GM19099 (cell line): ENCODE measurements around the gene CDH13.

Experiments used
- POLR2A ChIP-seq: IDR thresholded peaks from 3 replicates; pipeline ENCODE4 v1.6.1; 2011; ENCODE audit warnings: low read depth; ENCODE audit not compliant: insufficient read length; ENCODE audit errors: extremely low read depth

Gene CDH13

DNA sequence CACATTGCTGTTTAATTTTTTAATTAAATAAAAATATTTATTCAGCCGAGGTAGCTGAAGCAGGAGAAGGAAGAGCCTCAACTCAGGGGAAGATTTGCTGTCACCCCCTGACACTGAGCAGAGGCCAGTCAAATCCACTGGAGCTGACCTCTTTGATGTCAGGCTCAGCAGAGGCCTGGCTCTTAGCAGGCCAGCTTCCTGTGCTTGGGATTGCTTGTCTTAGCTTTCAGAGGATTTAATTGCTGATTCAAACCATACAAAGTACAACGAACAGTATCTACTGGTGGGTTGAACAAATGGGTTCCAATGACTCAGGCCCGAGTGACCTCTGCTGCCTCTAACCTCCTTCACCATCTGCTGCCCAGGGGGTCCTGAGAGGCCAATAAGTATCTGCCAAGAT is 764.0 kb downstream of the CDH13 start:
- TF ChIP-seq POLR2A: no peak

DNA sequence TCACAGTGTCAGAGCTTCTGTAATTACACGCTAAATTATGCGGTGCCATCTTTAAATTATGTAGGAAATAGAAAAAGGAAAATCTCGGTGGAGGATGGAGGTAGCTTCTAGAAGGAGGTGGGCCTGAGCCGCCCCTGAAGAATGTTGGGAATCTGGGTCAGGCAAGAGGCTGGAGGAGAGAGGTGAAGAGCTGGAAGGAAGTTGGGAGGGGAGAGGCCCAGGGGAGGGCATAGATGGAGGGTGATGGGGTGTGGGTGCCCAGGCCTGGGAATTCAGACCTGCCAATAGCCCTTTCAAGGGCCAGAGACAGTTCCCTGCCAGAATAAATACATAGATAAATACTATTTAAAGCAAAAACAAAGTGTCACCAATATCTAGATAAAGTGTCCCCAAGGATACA is 766.0 kb downstream of the CDH13 start:
- no peak for TF ChIP-seq POLR2A

DNA sequence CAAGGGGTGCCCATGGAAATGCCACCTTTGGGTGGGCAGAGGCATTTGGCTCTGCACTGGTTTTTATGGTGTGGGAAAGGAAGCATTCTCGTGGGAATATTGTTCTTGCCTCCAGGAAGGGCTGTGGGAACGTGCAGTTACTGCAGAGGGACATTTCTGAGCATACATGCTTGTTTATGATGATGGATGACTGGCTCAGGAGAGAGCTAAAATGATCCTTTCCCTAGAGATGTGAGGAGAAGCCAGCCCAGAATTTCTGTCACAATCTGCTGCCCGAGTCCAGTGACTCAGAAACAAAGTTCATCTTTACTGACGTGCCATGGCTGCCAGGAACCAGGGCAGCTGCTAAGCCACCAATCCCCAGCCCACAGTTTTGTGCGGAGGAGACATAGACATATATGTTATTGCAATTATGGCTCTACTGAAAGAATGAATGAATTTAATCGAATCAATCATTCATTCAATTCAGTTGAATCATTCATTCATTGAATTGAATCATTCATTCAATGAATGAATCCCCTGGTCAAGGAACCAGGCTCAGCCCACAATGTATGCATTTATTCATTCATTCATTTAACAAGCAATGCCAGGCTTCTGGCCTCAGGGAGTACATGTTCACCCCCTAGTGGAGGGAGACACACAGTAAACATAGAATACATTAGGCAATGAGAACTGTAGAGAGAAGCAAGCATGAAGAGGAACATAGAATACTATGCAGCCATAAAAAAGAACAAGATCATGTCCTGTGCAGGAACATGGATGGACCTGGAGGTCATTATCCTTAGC is 766.6 kb downstream of the CDH13 start:
- TF ChIP-seq POLR2A: no peak

DNA sequence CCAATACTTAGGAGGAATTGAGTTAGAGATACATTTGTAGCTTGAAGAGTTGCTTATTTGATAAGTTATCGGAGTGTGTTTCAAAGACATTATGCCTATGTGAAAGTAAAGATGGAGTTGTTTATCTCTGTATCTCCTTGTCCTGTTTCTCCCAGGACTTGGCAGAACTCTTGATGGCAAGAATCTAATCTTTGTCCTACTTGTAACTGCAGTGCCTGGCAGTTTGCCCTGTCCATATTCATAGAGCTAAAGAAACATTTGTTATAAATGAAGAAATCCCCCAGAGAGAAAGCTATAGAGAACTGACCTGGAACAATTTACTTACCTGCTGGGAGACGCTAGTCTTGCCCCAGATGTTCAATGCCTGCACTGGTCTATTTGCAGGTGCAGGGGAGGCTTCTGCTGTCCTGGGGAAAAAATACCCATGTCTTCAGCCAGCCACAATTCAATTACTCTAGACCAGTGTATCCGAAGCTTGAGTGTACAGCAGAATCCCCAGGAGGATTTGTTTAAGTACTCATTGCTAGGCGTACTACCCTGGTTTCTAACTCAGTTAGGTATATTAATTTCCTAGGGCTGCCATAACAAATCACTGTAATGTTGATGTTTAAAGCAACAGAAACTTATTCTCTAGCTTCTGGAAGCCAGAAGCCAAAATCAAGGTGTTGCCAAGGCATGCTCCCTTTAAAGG is 771.0 kb downstream of the CDH13 start:
- no peak for TF ChIP-seq POLR2A

DNA sequence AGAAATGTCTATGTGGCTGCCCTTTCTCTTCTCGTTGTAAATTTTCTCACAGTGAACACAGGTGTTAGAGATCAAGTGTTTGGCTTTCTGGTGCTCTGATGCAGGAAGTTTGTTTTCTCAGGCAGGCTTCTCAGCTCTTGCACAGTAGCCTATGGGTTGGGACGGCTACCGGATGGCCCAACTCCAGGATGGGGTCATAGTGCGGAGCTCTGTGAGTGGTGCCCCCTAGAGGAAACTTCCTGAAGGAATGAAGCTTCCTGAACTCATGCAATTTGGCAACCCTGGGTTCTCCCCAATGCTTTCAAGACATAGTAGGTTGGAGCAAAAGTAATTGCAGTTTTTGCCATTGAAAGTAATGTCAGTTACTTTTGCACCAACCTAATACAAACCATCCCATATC is 773.5 kb downstream of the CDH13 start:
- no peak for TF ChIP-seq POLR2A

DNA sequence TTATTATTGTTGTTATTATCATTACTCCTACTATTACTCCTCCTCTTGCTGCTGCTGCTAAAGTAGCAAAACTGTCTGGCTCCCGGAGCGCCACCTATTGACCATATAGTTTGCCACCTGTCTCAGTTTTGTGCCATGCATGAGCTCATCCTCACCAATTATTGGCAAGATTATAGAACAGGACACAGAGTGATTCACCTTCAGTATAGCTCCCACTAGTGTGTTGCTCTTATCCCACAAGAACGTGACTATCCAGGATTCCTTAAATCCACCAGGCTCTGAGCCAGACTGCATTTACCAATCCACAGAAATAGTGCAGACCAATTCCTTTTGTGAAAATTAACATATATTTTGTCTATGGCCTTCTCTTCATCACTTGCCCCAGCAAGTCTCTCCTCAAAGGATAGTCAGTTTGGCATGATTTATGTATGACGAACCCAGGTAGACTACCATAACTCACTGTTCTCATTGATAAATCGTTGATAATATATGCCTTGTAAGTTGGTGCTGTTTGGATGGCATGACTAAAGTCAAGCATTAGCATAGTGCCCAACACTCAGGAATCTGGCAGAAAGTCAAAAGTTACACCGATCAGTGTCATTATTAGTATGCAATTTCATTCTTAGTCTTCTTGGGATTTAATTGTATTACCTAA is 775.5 kb downstream of the CDH13 start:
- TF ChIP-seq POLR2A: no peak

DNA sequence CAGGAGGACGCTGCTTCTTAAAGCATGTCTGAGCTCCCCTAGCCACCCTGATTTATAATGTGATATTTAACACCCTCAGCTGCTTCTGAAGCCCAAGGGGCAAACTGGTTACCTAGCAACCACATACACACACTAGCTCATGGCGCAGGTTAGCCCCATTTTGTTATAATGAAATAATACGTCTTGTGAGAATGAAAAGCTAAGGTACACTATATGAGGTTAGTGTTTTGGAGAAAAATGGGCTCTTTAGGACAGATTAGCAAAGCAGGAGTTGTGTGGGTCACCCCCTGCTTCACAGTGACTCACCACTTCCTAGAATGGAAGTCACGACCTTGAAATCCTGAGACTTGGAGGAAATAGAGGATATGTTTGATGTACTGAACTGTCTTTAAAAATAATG is 776.2 kb downstream of the CDH13 start:
- no peak for TF ChIP-seq POLR2A

DNA sequence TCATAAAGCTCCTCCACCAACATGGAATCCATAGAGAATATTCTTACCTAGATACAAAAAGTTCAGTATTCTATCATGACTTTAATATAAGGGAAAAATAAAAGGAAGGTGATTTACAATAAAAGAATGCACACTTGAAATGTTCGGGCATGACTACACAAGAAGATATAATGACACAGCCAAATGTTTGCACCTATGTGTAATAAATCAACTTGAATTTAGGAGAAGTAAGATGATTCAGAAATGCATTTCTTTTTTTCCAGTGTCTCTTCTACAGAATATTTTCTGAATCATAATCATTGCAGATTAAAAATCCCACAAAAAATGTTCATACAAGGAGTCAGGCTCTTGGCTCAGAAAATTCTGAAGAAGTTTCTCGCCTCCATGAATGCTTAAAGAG is 777.0 kb downstream of the CDH13 start:
- TF ChIP-seq POLR2A: no peak

DNA sequence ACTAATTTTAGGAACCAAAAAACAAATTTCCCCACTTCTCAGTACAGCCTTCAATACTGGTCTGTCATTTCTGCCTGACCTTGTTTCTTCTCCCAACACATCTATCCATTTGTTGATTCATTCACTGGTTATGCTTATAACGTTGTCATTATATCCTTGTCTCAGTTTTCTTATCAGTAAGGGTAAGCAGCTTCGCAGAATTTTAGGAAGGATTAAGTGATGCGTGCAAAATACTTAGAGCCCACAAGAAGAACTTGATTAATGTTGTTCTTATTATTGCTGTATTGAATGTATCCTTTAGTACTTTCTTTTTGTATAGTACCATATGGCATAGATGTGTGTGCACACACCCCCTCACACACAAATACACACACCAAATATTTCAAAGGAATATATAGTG is 777.5 kb downstream of the CDH13 start:
- TF ChIP-seq POLR2A: no peak

DNA sequence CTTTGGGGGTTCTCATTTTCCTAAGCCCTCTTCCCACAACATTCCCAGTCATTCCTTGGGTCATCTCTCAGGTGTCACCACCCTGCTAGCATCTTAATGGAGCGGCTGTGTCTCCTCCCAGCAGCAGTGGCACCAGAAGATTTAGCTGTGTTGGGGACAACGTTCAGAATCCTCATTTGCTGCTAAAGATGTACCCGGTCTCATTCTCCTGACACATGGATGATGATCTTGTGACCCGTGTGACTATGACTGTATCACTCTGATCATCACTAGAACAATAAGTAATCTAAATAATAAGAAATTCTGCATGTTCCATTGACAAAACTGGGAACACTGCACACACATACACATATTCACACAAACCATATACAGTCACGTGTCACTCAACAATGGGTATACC is 781.2 kb downstream of the CDH13 start:
- TF ChIP-seq POLR2A: no peak

DNA sequence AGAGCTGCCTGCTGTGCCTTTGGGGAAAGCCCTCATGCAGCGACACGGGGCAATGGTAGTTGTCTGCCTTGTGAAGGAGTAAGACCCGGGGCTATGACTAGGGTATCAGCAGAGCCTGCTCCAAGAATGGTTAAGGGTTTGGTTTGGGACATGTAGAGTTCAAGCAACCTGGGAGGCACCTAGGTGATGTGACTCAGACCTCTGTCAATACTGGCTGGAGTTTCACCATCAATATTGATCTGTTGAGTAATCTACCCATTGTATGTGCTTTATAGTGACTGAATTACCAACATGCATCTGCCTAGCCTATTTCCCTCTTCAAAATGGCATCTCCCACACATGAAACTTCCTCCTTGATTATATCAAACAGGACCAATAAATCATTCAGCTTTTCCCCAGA is 782.6 kb downstream of the CDH13 start:
- TF ChIP-seq POLR2A: no peak

DNA sequence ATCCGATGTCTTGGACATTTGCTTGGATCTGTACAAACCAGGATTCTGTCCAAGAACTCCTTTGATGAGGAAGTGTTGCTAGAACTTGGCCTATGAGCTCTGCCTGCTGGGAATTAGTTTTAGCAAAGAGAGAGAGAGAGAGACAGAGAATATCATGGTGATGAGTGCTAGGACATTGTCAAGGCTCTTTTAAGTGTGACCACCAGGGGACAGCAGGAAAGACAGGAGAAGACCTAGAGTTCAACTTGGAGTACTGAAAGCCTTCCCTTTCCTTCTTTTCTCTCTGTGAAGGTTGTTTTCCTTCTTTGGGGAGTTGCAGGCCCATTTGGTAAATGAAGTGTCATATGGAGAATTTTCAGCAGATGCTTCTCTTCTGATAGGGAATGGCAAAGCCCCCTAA is 791.8 kb downstream of the CDH13 start:
- no peak for TF ChIP-seq POLR2A

DNA sequence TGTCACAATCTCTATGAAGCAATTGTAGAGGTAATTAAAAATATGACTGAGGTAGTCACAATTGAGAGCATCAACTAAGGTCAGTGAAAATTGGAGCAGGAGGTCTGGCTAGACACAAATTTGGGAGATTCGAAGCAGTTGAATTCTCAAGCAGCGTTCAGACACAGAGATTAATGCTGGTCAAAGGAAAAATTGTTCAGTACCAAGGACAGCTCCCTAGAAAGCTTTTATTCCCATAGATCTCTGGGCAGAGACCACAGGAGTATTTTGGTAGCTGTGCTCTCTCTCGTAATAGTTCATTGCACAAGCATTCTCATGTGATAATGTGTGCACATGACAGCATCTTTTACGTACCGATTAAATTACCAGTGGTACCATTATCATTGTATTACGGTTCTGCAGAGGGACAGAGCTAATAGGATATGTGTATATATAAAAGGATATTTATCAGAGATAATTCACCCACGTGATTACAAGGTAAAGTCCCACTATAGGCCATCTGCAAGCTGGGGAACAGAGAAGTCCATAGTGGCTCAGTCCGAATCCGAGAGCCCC is 793.5 kb downstream of the CDH13 start:
- no peak for TF ChIP-seq POLR2A

DNA sequence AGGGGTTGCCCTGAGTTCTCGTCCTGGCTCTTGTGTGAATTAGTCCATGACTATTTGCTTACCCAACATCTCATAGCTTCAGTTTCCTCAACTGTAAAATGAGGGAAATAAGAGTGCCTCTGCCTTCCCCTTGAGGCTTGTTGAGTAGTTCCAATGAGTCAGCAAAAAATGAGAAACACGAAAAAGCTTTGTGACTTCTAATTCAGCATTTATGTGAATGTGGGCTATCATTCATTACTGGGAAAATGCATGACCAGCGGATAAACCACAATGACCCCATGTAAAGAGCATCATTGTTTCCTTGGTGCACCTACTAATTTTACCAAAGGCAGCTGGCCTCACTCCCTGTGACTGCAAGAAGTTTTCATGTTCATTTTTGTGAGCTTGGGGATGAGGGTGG is 806.4 kb downstream of the CDH13 start:
- TF ChIP-seq POLR2A: no peak

DNA sequence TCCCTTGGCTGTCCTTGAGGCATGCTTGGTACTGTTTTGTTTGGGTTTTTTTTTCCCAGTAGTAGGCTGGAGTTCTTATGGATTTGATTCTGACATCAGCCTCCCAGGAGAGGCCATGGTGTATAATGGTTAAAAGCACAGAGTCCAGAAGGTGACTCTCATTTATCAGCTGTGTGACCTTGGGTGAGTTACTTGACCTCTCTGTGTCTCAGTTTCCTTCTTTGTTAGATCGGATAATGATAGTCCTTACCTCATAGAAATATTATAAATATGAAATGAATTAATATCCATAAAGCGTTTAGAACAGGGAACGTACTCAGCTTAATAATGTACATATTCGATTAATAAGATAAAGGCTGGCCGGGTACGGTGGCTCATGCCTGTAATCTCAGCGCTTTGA is 810.3 kb downstream of the CDH13 start:
- no peak for TF ChIP-seq POLR2A

DNA sequence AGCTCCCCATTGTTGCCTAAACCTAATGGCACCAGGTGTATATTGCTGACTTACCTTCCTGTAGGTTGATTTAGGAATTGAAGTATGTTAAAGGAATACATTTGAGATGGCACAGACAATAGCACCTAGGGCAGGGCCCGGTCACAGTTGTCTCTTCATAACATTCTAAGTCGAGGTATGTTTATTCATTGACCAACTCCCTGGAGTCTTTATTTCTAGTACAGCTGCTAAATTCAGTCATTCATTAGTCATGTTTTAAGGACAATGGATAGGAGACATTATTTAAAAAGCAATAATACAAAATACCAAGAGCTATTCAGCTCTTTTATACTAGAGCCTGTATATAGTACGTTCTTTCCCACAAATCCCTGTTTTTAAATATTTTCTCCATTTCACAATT is 811.6 kb downstream of the CDH13 start:
- no peak for TF ChIP-seq POLR2A
